Measurements from ENCODE around the gene GINM1. TPM values are rescaled to one million over a fixed set of nuclear protein-coding genes. Genes with fewer than 3 reads are reported as not detected.

The GINM1 gene
- total and polyA plus RNA-seq, 2 of the 8 experiments (the other 6 are each of a cell fraction or from before 2014, with no cell fraction given): 5.1 to 21.6 TPM

DNA sequence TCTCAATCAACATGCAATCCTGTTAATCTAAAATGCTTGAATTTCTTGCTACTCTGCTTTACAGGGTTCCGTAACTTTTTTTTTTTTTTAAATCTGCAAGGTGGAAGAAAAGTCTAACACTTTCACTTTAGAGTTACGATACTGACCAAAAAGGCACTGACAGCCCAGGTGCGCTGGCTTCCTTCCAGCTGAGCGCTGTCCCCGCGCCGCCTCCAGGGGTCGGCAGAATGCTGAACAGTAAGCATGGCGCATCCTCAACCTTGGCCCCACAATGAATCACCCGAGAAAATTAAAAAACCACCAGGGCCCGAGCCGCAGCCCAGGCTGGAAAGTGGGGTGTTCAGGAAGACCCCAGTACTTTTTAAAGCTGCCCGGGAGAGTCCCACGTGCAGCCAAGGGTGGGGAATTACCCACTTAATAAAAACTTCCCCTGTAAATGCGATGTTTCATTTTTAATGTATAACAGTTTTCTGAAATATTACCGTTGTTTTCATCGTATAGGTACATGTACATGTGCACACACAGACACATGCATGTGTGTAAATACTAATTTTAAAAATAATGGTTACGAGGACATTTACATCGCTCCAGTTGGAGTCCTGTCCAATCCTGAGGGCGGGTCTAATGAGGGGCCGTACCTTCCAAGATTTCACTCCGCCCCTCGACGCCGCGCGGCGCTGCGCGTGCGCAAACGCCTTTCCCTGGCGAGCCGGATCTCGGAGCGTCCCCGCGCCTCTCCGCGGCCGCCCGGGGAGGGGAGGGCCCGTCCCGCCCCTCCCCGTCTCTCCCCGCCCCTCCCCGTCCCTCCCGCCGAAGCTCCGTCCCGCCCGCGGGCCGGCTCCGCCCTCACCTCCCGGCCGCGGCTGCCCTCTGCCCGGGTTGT lies at the start of gene GINM1 (continued):
- TF ChIP-seq, protein P1, sequence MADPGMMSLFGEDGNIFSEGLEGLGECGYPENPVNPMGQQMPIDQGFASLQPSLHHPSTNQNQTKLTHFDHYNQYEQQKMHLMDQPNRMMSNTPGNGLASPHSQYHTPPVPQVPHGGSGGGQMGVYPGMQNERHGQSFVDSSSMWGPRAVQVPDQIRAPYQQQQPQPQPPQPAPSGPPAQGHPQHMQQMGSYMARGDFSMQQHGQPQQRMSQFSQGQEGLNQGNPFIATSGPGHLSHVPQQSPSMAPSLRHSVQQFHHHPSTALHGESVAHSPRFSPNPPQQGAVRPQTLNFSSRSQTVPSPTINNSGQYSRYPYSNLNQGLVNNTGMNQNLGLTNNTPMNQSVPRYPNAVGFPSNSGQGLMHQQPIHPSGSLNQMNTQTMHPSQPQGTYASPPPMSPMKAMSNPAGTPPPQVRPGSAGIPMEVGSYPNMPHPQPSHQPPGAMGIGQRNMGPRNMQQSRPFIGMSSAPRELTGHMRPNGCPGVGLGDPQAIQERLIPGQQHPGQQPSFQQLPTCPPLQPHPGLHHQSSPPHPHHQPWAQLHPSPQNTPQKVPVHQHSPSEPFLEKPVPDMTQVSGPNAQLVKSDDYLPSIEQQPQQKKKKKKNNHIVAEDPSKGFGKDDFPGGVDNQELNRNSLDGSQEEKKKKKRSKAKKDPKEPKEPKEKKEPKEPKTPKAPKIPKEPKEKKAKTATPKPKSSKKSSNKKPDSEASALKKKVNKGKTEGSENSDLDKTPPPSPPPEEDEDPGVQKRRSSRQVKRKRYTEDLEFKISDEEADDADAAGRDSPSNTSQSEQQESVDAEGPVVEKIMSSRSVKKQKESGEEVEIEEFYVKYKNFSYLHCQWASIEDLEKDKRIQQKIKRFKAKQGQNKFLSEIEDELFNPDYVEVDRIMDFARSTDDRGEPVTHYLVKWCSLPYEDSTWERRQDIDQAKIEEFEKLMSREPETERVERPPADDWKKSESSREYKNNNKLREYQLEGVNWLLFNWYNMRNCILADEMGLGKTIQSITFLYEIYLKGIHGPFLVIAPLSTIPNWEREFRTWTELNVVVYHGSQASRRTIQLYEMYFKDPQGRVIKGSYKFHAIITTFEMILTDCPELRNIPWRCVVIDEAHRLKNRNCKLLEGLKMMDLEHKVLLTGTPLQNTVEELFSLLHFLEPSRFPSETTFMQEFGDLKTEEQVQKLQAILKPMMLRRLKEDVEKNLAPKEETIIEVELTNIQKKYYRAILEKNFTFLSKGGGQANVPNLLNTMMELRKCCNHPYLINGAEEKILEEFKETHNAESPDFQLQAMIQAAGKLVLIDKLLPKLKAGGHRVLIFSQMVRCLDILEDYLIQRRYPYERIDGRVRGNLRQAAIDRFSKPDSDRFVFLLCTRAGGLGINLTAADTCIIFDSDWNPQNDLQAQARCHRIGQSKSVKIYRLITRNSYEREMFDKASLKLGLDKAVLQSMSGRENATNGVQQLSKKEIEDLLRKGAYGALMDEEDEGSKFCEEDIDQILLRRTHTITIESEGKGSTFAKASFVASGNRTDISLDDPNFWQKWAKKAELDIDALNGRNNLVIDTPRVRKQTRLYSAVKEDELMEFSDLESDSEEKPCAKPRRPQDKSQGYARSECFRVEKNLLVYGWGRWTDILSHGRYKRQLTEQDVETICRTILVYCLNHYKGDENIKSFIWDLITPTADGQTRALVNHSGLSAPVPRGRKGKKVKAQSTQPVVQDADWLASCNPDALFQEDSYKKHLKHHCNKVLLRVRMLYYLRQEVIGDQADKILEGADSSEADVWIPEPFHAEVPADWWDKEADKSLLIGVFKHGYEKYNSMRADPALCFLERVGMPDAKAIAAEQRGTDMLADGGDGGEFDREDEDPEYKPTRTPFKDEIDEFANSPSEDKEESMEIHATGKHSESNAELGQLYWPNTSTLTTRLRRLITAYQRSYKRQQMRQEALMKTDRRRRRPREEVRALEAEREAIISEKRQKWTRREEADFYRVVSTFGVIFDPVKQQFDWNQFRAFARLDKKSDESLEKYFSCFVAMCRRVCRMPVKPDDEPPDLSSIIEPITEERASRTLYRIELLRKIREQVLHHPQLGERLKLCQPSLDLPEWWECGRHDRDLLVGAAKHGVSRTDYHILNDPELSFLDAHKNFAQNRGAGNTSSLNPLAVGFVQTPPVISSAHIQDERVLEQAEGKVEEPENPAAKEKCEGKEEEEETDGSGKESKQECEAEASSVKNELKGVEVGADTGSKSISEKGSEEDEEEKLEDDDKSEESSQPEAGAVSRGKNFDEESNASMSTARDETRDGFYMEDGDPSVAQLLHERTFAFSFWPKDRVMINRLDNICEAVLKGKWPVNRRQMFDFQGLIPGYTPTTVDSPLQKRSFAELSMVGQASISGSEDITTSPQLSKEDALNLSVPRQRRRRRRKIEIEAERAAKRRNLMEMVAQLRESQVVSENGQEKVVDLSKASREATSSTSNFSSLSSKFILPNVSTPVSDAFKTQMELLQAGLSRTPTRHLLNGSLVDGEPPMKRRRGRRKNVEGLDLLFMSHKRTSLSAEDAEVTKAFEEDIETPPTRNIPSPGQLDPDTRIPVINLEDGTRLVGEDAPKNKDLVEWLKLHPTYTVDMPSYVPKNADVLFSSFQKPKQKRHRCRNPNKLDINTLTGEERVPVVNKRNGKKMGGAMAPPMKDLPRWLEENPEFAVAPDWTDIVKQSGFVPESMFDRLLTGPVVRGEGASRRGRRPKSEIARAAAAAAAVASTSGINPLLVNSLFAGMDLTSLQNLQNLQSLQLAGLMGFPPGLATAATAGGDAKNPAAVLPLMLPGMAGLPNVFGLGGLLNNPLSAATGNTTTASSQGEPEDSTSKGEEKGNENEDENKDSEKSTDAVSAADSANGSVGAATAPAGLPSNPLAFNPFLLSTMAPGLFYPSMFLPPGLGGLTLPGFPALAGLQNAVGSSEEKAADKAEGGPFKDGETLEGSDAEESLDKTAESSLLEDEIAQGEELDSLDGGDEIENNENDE (IDR thresholded peaks at IDR 0.05; ENCODE audit: insufficient replicate concordance, low read length): no peak
- TF ChIP-seq KDM1A (IDR thresholded peaks at IDR 0.05; ENCODE audit: borderline replicate concordance, low read length) (no peak), TEAD4 (IDR thresholded peaks at IDR 0.05; ENCODE audit: low read depth, low read length) (peak; percentile 38; the same call in 1 of the 2 replicates), SRF (IDR thresholded peaks at IDR 0.05; ENCODE audit: low read depth, low read length) (no peak), CREB1 (IDR thresholded peaks at IDR 0.05) (no peak), RNF2 (IDR thresholded peaks at IDR 0.05; ENCODE audit: borderline replicate concordance, low read depth, low read length, missing control alignments, poor library complexity, severe bottlenecking) (no peak), CHD2 (IDR thresholded peaks at IDR 0.05; ENCODE audit: low read length) (0 out of 2 replicates have a peak, but pooled peaks have one; percentile 31), BCL11A (IDR thresholded peaks at IDR 0.05; ENCODE audit: low read depth in 2 of 2, low read length in 2 of 2) (no peak)

Data from H1 (cell line).